Fibroblast of lung (primary cell): ENCODE data around the gene WIPI1. TPM values are rescaled to one million over a fixed set of nuclear protein-coding genes. Genes with fewer than 3 reads are reported as not detected.

ENCODE experiments used
- DNase-seq, 2 donors: peaks; one replicate each; pipeline versions ENCODE4 v3.0.0 to v3.0.0-alpha.2; 2010; ENCODE audit warnings: low read depth in 2 of 2
- H2AFZ ChIP-seq: 2 replicates; pipeline ENCODE4 v1.5.1; 2012; ENCODE audit warnings: low read length, control low read depth, inconsistent platforms
- H3K27ac ChIP-seq: 2 replicates; pipeline ENCODE4 v1.5.1; 2011; ENCODE audit warnings: low read length, control low read depth; ENCODE audit not compliant: insufficient read depth
- H3K27me3 ChIP-seq: 2 replicates; pipeline ENCODE4 v1.5.1; 2011; ENCODE audit warnings: mild to moderate bottlenecking, low read length; ENCODE audit not compliant: control insufficient read depth, insufficient read depth
- H3K36me3 ChIP-seq: 2 replicates; pipeline ENCODE4 v1.5.1; 2011; ENCODE audit warnings: low read length; ENCODE audit not compliant: control insufficient read depth, insufficient read depth
- H3K4me1 ChIP-seq: 2 replicates; pipeline ENCODE4 v1.5.1; 2011; ENCODE audit warnings: low read length; ENCODE audit not compliant: control insufficient read depth, insufficient read depth; ENCODE audit errors: extremely low read depth
- H3K4me2 ChIP-seq: 2 replicates; pipeline ENCODE4 v1.5.1; 2011; ENCODE audit warnings: low read length, control low read depth; ENCODE audit not compliant: insufficient read depth; ENCODE audit errors: extremely low read depth
- H3K4me3 ChIP-seq, 4 experiments: fragments of 200-600 bp in 1 of 4; sonication (generic) in 1 of 4; replicated peaks in 1 of 4; 2 replicates each; pipeline ENCODE4 v1.5.1; 2011 to 2016; ENCODE audit warnings: low read length in 4 of 4, low read depth in 3 of 4, mild to moderate bottlenecking in 3 of 4, control low read depth in 2 of 4, inconsistent platforms in 1 of 4, mixed read lengths in 1 of 4; ENCODE audit not compliant: insufficient read depth in 1 of 4; ENCODE audit errors: control extremely low read depth in 1 of 4
- H3K79me2 ChIP-seq: 2 replicates; pipeline ENCODE4 v1.5.1; 2012; ENCODE audit warnings: mild to moderate bottlenecking, low read length, inconsistent platforms; ENCODE audit not compliant: control insufficient read depth, insufficient read depth
- H3K9ac ChIP-seq: 2 replicates; pipeline ENCODE4 v1.5.1; 2011; ENCODE audit warnings: mild to moderate bottlenecking, low read length, control low read depth; ENCODE audit not compliant: insufficient read depth
- H3K9me3 ChIP-seq: 2 replicates; pipeline ENCODE4 v1.5.1; 2012; ENCODE audit warnings: low read depth, low read length; ENCODE audit not compliant: control insufficient read depth, insufficient read depth
- H4K20me1 ChIP-seq: 2 replicates; pipeline ENCODE4 v1.5.1; 2011; ENCODE audit warnings: low read length; ENCODE audit not compliant: control insufficient read depth, insufficient read depth; ENCODE audit errors: extremely low read depth
- EZH2 ChIP-seq: IDR thresholded peaks from 2 replicates; pipeline ENCODE4 v1.5.1; 2012; ENCODE audit warnings: low read length, control low read depth, mild to moderate bottlenecking; ENCODE audit errors: missing control alignments
- polyA minus RNA-seq: library from RNA; depleted of rRNA, polyadenylated mRNA; stranded (reverse); fragments of >200 nt; gene quantifications from 2 replicates; pipeline ENCODE4 v1.2.3, GENCODE V29; 2011; ENCODE audit warnings: low replicate concordance
- polyA plus RNA-seq, 2 donors: library from polyadenylated mRNA; depleted of rRNA in 1 of 2; stranded (reverse) in 1 of 2; unstranded in 1 of 2; fragments of >200 nt; gene quantifications; 2 replicates each; pipeline ENCODE4 v1.2.1, GENCODE V29; 2011 to 2012; ENCODE audit warnings: missing spikeins in 1 of 2
- total RNA-seq: library from RNA; depleted of rRNA; stranded (reverse); fragments of >200 nt; gene quantifications from 2 replicates; pipeline ENCODE4 v1.2.1, GENCODE V29; 2014
- TF ChIP-seq, protein P1 (sequence below), 2 donors: IDR thresholded peaks in 1 of 2; conservative IDR thresholded peaks in 1 of 2; 1 replicate in 1 of 2; 2 replicates in 1 of 2; pipeline ENCODE4 v1.5.1; 2011 to 2012; ENCODE audit warnings: low read length in 2 of 2, control low read depth in 1 of 2, inconsistent platforms in 1 of 2, low read depth in 1 of 2, mild to moderate bottlenecking in 1 of 2

WIPI1 gene, protein sequence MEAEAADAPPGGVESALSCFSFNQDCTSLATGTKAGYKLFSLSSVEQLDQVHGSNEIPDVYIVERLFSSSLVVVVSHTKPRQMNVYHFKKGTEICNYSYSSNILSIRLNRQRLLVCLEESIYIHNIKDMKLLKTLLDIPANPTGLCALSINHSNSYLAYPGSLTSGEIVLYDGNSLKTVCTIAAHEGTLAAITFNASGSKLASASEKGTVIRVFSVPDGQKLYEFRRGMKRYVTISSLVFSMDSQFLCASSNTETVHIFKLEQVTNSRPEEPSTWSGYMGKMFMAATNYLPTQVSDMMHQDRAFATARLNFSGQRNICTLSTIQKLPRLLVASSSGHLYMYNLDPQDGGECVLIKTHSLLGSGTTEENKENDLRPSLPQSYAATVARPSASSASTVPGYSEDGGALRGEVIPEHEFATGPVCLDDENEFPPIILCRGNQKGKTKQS
- 159 and 251 TPM in 2 replicates for total RNA-seq
- polyA plus RNA-seq = 158 and 167 TPM in 2 replicates
- 99.0 and 100 TPM in 2 replicates for polyA plus RNA-seq (2012)
- polyA minus RNA-seq = 90.3 and 100 TPM in 2 replicates

DNA sequence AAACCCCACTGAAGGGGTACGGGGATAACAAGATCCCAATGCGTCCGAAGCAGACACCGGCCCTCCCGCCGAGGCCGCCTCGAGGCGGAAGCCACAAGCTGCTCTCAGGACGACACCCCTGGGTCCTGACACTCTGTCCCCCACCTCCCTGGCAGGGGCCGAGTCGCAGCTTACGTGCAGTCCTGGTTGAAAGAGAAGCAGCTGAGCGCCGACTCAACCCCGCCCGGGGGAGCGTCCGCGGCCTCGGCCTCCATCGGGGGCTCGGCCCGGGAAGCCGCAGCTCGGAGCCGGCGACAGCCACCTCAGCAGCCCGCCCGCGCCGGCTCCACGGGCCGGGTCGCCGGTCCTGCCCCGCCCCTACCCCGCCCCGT is at the start of gene WIPI1:
Gene WIPI1 (minus strand): TSS at position 329 of the 371 bp plus-strand sequence. CDS start 75 bp downstream, at position 254.
- Histone ChIP-seq H3K4me3 (peak within 1 kb of the TSS; percentile 59 to 88 (median 83)), H3K9ac (peak within 1 kb of the TSS; percentile 99), H4K20me1 (no peaks in the 10 kb centered on the region), H3K4me2 (peak within 1 kb of the TSS; percentile 98), H2AFZ (peak within 1 kb of the TSS; percentile 4), H3K9me3 (no peaks in the 10 kb centered on the region), H3K4me1 (peaks cover 15% of the 10 kb centered on the region), H3K27me3 (no peaks in the 10 kb centered on the region), H3K79me2 (peaks cover 22% of the 10 kb centered on the region), H3K27ac (peak within 1 kb of the TSS; percentile 96), H3K36me3 (peaks cover 3% of the 10 kb centered on the region)
- no peak for TF ChIP-seq EZH2
- TF ChIP-seq, protein P1, sequence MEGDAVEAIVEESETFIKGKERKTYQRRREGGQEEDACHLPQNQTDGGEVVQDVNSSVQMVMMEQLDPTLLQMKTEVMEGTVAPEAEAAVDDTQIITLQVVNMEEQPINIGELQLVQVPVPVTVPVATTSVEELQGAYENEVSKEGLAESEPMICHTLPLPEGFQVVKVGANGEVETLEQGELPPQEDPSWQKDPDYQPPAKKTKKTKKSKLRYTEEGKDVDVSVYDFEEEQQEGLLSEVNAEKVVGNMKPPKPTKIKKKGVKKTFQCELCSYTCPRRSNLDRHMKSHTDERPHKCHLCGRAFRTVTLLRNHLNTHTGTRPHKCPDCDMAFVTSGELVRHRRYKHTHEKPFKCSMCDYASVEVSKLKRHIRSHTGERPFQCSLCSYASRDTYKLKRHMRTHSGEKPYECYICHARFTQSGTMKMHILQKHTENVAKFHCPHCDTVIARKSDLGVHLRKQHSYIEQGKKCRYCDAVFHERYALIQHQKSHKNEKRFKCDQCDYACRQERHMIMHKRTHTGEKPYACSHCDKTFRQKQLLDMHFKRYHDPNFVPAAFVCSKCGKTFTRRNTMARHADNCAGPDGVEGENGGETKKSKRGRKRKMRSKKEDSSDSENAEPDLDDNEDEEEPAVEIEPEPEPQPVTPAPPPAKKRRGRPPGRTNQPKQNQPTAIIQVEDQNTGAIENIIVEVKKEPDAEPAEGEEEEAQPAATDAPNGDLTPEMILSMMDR (conservative IDR thresholded peaks at IDR 0.05 in 1 of 2, IDR thresholded peaks at IDR 0.05 in 1 of 2; ENCODE audit: low read depth in 1 of 2, low read length in 2 of 2) = no peak
- DNase-seq = no peak

DNA sequence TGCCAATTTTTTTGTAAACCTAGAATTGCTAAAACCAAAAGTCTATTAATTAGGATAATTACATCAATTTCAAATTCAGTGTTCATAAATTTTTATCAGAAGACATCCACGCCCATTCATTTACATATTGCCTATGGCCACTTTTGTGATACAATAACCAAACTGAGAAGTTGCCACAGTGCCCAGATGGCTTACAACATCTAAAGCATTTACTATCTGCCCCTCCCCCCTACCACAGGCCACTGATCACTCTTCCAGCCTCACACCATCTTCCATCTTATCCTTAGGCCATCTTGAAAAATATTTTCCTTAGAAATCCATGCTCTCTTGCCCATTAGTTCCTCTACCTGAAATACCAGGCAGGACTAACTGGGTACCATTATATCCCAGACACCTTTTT is 48.7 kb upstream of the WIPI1 start:
- H4K20me1 ChIP-seq = no peaks in the 10 kb centered on the region
- H3K79me2 ChIP-seq = no peaks in the 10 kb centered on the region
- no peaks in the 10 kb centered on the region for H3K27me3 ChIP-seq
- DNase-seq = no peak
- H3K27ac ChIP-seq = no peak overlapping the region
- H3K9ac ChIP-seq = no peak overlapping the region
- H3K4me3 ChIP-seq = no peak overlapping the region
- H3K36me3 ChIP-seq = no peaks in the 10 kb centered on the region
- no peak for TF ChIP-seq EZH2
- TF ChIP-seq, protein P1 (conservative IDR thresholded peaks at IDR 0.05 in 1 of 2, IDR thresholded peaks at IDR 0.05 in 1 of 2; ENCODE audit: low read depth in 1 of 2, low read length in 2 of 2) = no peak
- no peak overlapping the region for H3K4me2 ChIP-seq
- no peak overlapping the region for H2AFZ ChIP-seq
- H3K9me3 ChIP-seq = no peaks in the 10 kb centered on the region
- H3K4me1 ChIP-seq = no peaks in the 10 kb centered on the region

DNA sequence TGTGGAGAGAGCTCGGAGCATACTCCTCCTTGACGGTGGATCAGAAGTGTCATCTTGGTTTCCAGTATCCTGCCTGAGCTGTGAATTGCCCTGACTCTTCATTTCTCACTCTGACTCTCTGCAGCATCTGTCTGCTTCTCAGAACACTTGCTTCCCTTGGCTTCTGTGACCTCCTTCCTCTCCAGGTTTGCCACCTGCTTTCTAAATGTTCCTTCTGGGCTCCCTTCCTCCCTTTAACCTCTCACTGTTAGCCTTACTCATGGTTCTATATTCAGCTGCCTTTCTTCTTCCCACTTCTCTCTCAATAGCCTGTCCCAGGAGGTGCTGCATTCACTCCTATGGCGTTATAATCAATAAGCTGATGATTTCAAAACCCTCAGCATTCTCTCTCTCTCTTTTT is 43.8 kb upstream of the WIPI1 start:
- no peak overlapping the region for H2AFZ ChIP-seq
- H4K20me1 ChIP-seq = no peaks in the 10 kb centered on the region
- no peaks in the 10 kb centered on the region for H3K9me3 ChIP-seq
- no peak overlapping the region for H3K4me3 ChIP-seq
- no peaks in the 10 kb centered on the region for H3K4me1 ChIP-seq
- no peak overlapping the region for H3K4me2 ChIP-seq
- H3K79me2 ChIP-seq = no peaks in the 10 kb centered on the region
- no peaks in the 10 kb centered on the region for H3K27me3 ChIP-seq
- TF ChIP-seq, protein P1 (conservative IDR thresholded peaks at IDR 0.05 in 1 of 2, IDR thresholded peaks at IDR 0.05 in 1 of 2; ENCODE audit: low read depth in 1 of 2, low read length in 2 of 2) = no peak
- TF ChIP-seq EZH2 = no peak
- H3K9ac ChIP-seq = no peak overlapping the region
- H3K27ac ChIP-seq = no peak overlapping the region
- no peaks in the 10 kb centered on the region for H3K36me3 ChIP-seq
- no peak for DNase-seq
